HFF-Myc (cell line): ENCODE results near the gene MYO1F.
"Not testable (repeated sequence)": the region's sequence is repeated elsewhere in the genome, so short reads cannot be mapped to it uniquely, and the experiment has no call there.

Source experiments
- DNase-seq: peaks from one replicate; pipeline ENCODE4 v3.0.0-alpha.2; 2011; ENCODE audit warnings: low read depth; ENCODE audit errors: extremely low read depth
- H3K4me3 ChIP-seq: replicated peaks from 2 replicates; pipeline ENCODE4 v1.5.1; 2011; ENCODE audit warnings: low read depth, mild to moderate bottlenecking, control low read depth, low read length
- TF ChIP-seq, protein P1 (sequence below): IDR thresholded peaks from 2 replicates; pipeline ENCODE4 v1.5.1; 2012; ENCODE audit warnings: mild to moderate bottlenecking, low read depth, low read length, control low read depth; ENCODE audit errors: missing control alignments

The MYO1F gene

DNA sequence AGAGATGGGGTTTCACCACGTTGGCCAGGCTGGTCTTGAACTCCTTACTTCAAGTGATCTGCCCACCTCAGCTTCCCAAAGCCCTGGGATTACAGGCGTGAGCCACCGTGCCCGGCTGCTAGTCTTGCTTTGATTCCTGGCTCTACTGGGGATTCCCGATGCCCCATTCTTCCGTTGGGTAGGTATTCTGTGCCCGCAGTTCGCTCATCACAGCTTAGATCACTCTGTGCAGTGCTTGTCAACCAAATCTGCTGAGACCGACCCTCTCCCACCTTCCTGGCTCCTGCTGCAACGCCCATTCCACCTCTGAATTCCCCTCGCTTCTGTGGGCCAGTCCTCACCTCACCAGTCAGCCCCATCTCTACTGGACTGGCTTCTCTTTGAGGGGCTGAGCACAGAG is 58.7 kb downstream of the MYO1F start:
- DNase-seq: no peak
- TF ChIP-seq, protein P1, sequence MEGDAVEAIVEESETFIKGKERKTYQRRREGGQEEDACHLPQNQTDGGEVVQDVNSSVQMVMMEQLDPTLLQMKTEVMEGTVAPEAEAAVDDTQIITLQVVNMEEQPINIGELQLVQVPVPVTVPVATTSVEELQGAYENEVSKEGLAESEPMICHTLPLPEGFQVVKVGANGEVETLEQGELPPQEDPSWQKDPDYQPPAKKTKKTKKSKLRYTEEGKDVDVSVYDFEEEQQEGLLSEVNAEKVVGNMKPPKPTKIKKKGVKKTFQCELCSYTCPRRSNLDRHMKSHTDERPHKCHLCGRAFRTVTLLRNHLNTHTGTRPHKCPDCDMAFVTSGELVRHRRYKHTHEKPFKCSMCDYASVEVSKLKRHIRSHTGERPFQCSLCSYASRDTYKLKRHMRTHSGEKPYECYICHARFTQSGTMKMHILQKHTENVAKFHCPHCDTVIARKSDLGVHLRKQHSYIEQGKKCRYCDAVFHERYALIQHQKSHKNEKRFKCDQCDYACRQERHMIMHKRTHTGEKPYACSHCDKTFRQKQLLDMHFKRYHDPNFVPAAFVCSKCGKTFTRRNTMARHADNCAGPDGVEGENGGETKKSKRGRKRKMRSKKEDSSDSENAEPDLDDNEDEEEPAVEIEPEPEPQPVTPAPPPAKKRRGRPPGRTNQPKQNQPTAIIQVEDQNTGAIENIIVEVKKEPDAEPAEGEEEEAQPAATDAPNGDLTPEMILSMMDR: no peak
- no peak overlapping the region for H3K4me3 ChIP-seq

GRCh38 chr19:8517551-8518442 is 59.4 kb downstream of the MYO1F start:
- TF ChIP-seq, protein P1: no peak
- no peak for DNase-seq
- H3K4me3 ChIP-seq: no peak overlapping the region

GRCh38 chr19:8515317-8515716 is 61.9 kb downstream of the MYO1F start:
- no peak for DNase-seq
- TF ChIP-seq, protein P1: no peak
- H3K4me3 ChIP-seq: no peak overlapping the region

GRCh38 chr19:8514505-8515009 is 62.7 kb downstream of the MYO1F start:
- H3K4me3 ChIP-seq: peak overlapping the region; percentile 56
- DNase-seq: not testable (repeated sequence)

GRCh38 chr19:8513687-8514504 is 63.3 kb downstream of the MYO1F start, which contains the start of gene ZNF414:
ZNF414 (minus strand) TSS chr19:8514167; CDS start chr19:8514046, 121 bp downstream.
- H3K4me3 ChIP-seq: peak within 1 kb of the TSS; percentile 56
- TF ChIP-seq, protein P1: no peak
- DNase-seq: peak; percentile 92

GRCh38 chr19:8513036-8513686 is 64.1 kb downstream of the MYO1F start:
- TF ChIP-seq, protein P1: no peak
- H3K4me3 ChIP-seq: peak overlapping the region; percentile 56
- DNase-seq: no peak
